ENCODE data around the gene B4GALT5.
"Not testable (repeated sequence)": the region's sequence is repeated elsewhere in the genome, so short reads cannot be mapped to it uniquely, and the experiment has no call there.

The B4GALT5 gene

GRCh38 chr20:49713753-49714712 lies at the start of gene B4GALT5:
TSS of gene B4GALT5 (minus strand) at chr20:49713878. CDS start at chr20:49713690, 188 bp downstream.
- Histone ChIP-seq H3K4me2 (ENCODE audit: low read length) (peak within 1 kb of the TSS; percentile 89), H3K36me3 (ENCODE audit: control insufficient read depth, insufficient read depth, low read length) (no peaks in the 10 kb centered on the region), H3K27ac (peak within 1 kb of the TSS; percentile 77), H3K79me2 (peaks cover 24% of the 10 kb centered on the region), H2AFZ (peak within 1 kb of the TSS; percentile 100), H3K9me3 (ENCODE audit: control insufficient read depth, low read length) (no peaks in the 10 kb centered on the region), H3K4me3 (ENCODE audit: low read depth, low read length) (peak within 1 kb of the TSS; percentile 84), H3K9ac (peak within 1 kb of the TSS; percentile 85), H3K27me3 (ENCODE audit: control insufficient read depth, insufficient read depth, low read length) (no peaks in the 10 kb centered on the region), H3K4me1 (peaks cover 12% of the 10 kb centered on the region)
- TF ChIP-seq CTCF (IDR thresholded peaks at IDR 0.05): no peak

- no peak overlapping the region for H3K4me3 ChIP-seq (ENCODE audit: low read depth, low read length)
- H3K36me3 ChIP-seq (ENCODE audit: control insufficient read depth, insufficient read depth, low read length): no peaks in the 10 kb centered on the region
- no peaks in the 10 kb centered on the region for H3K27me3 ChIP-seq (ENCODE audit: control insufficient read depth, insufficient read depth, low read length)
- H3K27ac ChIP-seq: no peak overlapping the region
- TF ChIP-seq CTCF (IDR thresholded peaks at IDR 0.05): no peak
- H3K79me2 ChIP-seq: no peaks in the 10 kb centered on the region
- no peaks in the 10 kb centered on the region for H3K9me3 ChIP-seq (ENCODE audit: control insufficient read depth, low read length)
- H3K4me2 ChIP-seq (ENCODE audit: low read length): no peak overlapping the region
- peaks cover 9% of the 10 kb centered on the region for H3K4me1 ChIP-seq
- H3K9ac ChIP-seq: no peak overlapping the region
- H2AFZ ChIP-seq: no peak overlapping the region
Measured at GRCh38 chr20:49762940-49763766, 49.5 kb upstream of the B4GALT5 start.

GRCh38 chr20:49761888-49762287 lies 48.2 kb upstream of the B4GALT5 start:
- not testable (repeated sequence) for H3K4me1 ChIP-seq; H2AFZ ChIP-seq; H3K27ac ChIP-seq; H3K36me3 ChIP-seq (ENCODE audit: control insufficient read depth, insufficient read depth, low read length); H3K4me2 ChIP-seq (ENCODE audit: low read length); H3K9ac ChIP-seq; H3K27me3 ChIP-seq (ENCODE audit: control insufficient read depth, insufficient read depth, low read length); H3K79me2 ChIP-seq; H3K9me3 ChIP-seq (ENCODE audit: control insufficient read depth, low read length); H3K4me3 ChIP-seq (ENCODE audit: low read depth, low read length)

GRCh38 chr20:49759266-49759950 lies 45.7 kb upstream of the B4GALT5 start:
- H3K36me3 ChIP-seq (ENCODE audit: control insufficient read depth, insufficient read depth, low read length): no peaks in the 10 kb centered on the region
- H3K27me3 ChIP-seq (ENCODE audit: control insufficient read depth, insufficient read depth, low read length): no peaks in the 10 kb centered on the region
- H3K4me1 ChIP-seq: peaks cover 8% of the 10 kb centered on the region
- no peak overlapping the region for H3K4me2 ChIP-seq (ENCODE audit: low read length)
- H3K27ac ChIP-seq: no peak overlapping the region
- no peak for TF ChIP-seq CTCF (IDR thresholded peaks at IDR 0.05)
- no peaks in the 10 kb centered on the region for H3K9me3 ChIP-seq (ENCODE audit: control insufficient read depth, low read length)
- H3K4me3 ChIP-seq (ENCODE audit: low read depth, low read length): no peak overlapping the region
- no peaks in the 10 kb centered on the region for H3K79me2 ChIP-seq
- no peak overlapping the region for H2AFZ ChIP-seq
- H3K9ac ChIP-seq: no peak overlapping the region

GRCh38 chr20:49758781-49759180 lies 45.1 kb upstream of the B4GALT5 start:
- H3K79me2 ChIP-seq: no peaks in the 10 kb centered on the region
- H3K4me1 ChIP-seq: peaks cover 8% of the 10 kb centered on the region
- H2AFZ ChIP-seq: no peak overlapping the region
- no peak overlapping the region for H3K9ac ChIP-seq
- no peaks in the 10 kb centered on the region for H3K36me3 ChIP-seq (ENCODE audit: control insufficient read depth, insufficient read depth, low read length)
- H3K27ac ChIP-seq: no peak overlapping the region
- H3K4me2 ChIP-seq (ENCODE audit: low read length): no peak overlapping the region
- H3K9me3 ChIP-seq (ENCODE audit: control insufficient read depth, low read length): no peaks in the 10 kb centered on the region
- no peak overlapping the region for H3K4me3 ChIP-seq (ENCODE audit: low read depth, low read length)
- TF ChIP-seq CTCF (IDR thresholded peaks at IDR 0.05): no peak
- H3K27me3 ChIP-seq (ENCODE audit: control insufficient read depth, insufficient read depth, low read length): no peaks in the 10 kb centered on the region
